Cerebellar cortex (tissue), 1 donor: ENCODE measurements around the gene SYT1.
"Not testable (repeated sequence)": the region's sequence is repeated elsewhere in the genome, so short reads cannot be mapped to it uniquely, and the experiment has no call there.

ENCODE experiments used
- DNase-seq: peaks from one replicate; pipeline ENCODE4 v3.0.0-alpha.2; 2015; ENCODE audit warnings: low spot score

SYT1 gene

GRCh38 chr12:79407671-79408622, 543.4 kb downstream of the SYT1 start:
- DNase-seq, result peak; percentile 80

GRCh38 chr12:79408689-79409088, 544.1 kb downstream of the SYT1 start:
- DNase-seq, result no peak

- DNase-seq, result peak; percentile 53
These were observed 545.0 kb downstream of the SYT1 start for GRCh38 chr12:79409562-79409961.

GRCh38 chr12:79411791-79412190, 547.2 kb downstream of the SYT1 start:
- DNase-seq, result no peak

- DNase-seq, result no peak
These were observed 549.2 kb downstream of the SYT1 start for GRCh38 chr12:79413796-79414195.

- DNase-seq, result no peak
These were observed 549.7 kb downstream of the SYT1 start for GRCh38 chr12:79414252-79414651.

GRCh38 chr12:79415321-79415720, 550.7 kb downstream of the SYT1 start:
- no peak for DNase-seq

- DNase-seq, result no peak
These were observed 551.3 kb downstream of the SYT1 start for GRCh38 chr12:79415746-79416435.

GRCh38 chr12:79420146-79420618, 555.6 kb downstream of the SYT1 start:
- peak; percentile 82 for DNase-seq

GRCh38 chr12:79421236-79421740, 556.7 kb downstream of the SYT1 start:
- DNase-seq, result no peak

- peak; percentile 55 for DNase-seq
These were observed 557.7 kb downstream of the SYT1 start for GRCh38 chr12:79422060-79422812.

GRCh38 chr12:79423560-79423959, 559.0 kb downstream of the SYT1 start:
- DNase-seq, result peak; percentile 47

GRCh38 chr12:79424109-79424721, 559.6 kb downstream of the SYT1 start:
- DNase-seq, result peak; percentile 68

GRCh38 chr12:79426121-79426520, 561.5 kb downstream of the SYT1 start:
- DNase-seq, result no peak

GRCh38 chr12:79426744-79427143, 562.2 kb downstream of the SYT1 start:
- DNase-seq, result not testable (repeated sequence)

- DNase-seq, result no peak
These were observed 569.0 kb downstream of the SYT1 start for GRCh38 chr12:79433465-79434072.

GRCh38 chr12:79434561-79434960, 570.0 kb downstream of the SYT1 start:
- DNase-seq, result no peak

- no peak for DNase-seq
These were observed 571.2 kb downstream of the SYT1 start for GRCh38 chr12:79435742-79436141.

GRCh38 chr12:79438480-79439174, 574.1 kb downstream of the SYT1 start:
- no peak for DNase-seq

GRCh38 chr12:79439175-79439825, 574.7 kb downstream of the SYT1 start:
- no peak for DNase-seq
